LNCAP (cell line): ENCODE measurements around the gene TLE6.

ENCODE experiments used
- CTCF ChIP-seq: fragments of 450-650 bp; IDR thresholded peaks from 2 replicates; pipeline ENCODE4 v1.5.1; 2017; ENCODE audit warnings: mild to moderate bottlenecking

TLE6 gene

GRCh38 chr19:3017923-3018322 is 40.6 kb downstream of the TLE6 start:
- no peak for TF ChIP-seq CTCF

- TF ChIP-seq CTCF: no peak
Measured at GRCh38 chr19:3019211-3019854, 42.0 kb downstream of the TLE6 start.

- TF ChIP-seq CTCF: no peak
Measured at GRCh38 chr19:3020321-3020960, 43.1 kb downstream of the TLE6 start.

GRCh38 chr19:3024509-3024869 is 47.1 kb downstream of the TLE6 start:
- no peak for TF ChIP-seq CTCF

- no peak for TF ChIP-seq CTCF
Measured at GRCh38 chr19:3024870-3025548, 47.6 kb downstream of the TLE6 start.

GRCh38 chr19:3025549-3025886 is 48.2 kb downstream of the TLE6 start:
- no peak for TF ChIP-seq CTCF

- TF ChIP-seq CTCF: no peak
Measured at GRCh38 chr19:3026768-3027167, 49.4 kb downstream of the TLE6 start.
